OCI-LY3 (cell line): ENCODE results near the gene NIF3L1.
A peak's percentile ranks its signal among the peaks of the same experiment; 100 is the strongest.

Experiments used
- H2AFZ ChIP-seq: fragments of 200-600, 300-600 bp; shearing (Covaris generic); 2 replicates; pipeline ENCODE4 v1.6.0; 2014; ENCODE audit warnings: antibody characterized with exemption, low read depth, low read length
- H3K27ac ChIP-seq: fragments of 200-600, 300-600 bp; sonication (generic); 2 replicates; pipeline ENCODE4 v1.5.1; 2014; ENCODE audit warnings: mild to moderate bottlenecking, low read length, moderate library complexity, mixed read lengths
- H3K27me3 ChIP-seq: fragments of 200-600, 300-600 bp; sonication (generic); 2 replicates; pipeline ENCODE4 v1.6.1; 2014; ENCODE audit warnings: low read depth, low read length, mixed read lengths
- H3K36me3 ChIP-seq: fragments of 200-600, 300-600 bp; sonication (generic); replicated peaks from 2 replicates; pipeline ENCODE3; 2014; ENCODE audit warnings: low read depth, low read length, mixed read lengths
- H3K4me1 ChIP-seq: fragments of 300-600, 200-600 bp; sonication (generic); 2 replicates; pipeline ENCODE4 v1.6.1; 2014; ENCODE audit warnings: low read length, mixed read lengths
- H3K4me2 ChIP-seq: fragments of 200-600, 300-600 bp; sonication (generic); 2 replicates; pipeline ENCODE4 v1.6.1; 2014; ENCODE audit warnings: low read length, mixed read lengths
- H3K4me3 ChIP-seq: fragments of 300-600, 200-600 bp; sonication (generic); 2 replicates; pipeline ENCODE4 v1.5.1; 2014; ENCODE audit warnings: antibody characterized with exemption, mild to moderate bottlenecking, low read length, moderate library complexity
- H3K79me2 ChIP-seq: fragments of 300-600, 200-600 bp; shearing (Covaris generic); 2 replicates; pipeline ENCODE4 v1.6.1; 2014; ENCODE audit warnings: mild to moderate bottlenecking, low read length, mixed read lengths
- H3K9ac ChIP-seq: fragments of 300-600, 200-600 bp; shearing (Covaris generic); 2 replicates; pipeline ENCODE4 v1.6.0; 2014; ENCODE audit warnings: mild to moderate bottlenecking, low read length, moderate library complexity
- H3K9me3 ChIP-seq: fragments of 200-600, 300-600 bp; shearing (Covaris generic); 2 replicates; pipeline ENCODE4 v1.6.1; 2014; ENCODE audit warnings: low read length, mixed read lengths; ENCODE audit not compliant: insufficient read depth
- H4K20me1 ChIP-seq: fragments of 200-600, 300-600 bp; sonication (generic); 2 replicates; pipeline ENCODE4 v1.6.1; 2016; ENCODE audit warnings: low read length, mixed read lengths; ENCODE audit not compliant: insufficient read depth
- CTCF ChIP-seq: fragments of 200-600, 300-600 bp; sonication (generic); IDR thresholded peaks from 2 replicates; pipeline ENCODE4 v1.5.1; 2014; ENCODE audit warnings: antibody characterized with exemption, low read length, low read depth
- EZH2phosphoT487 ChIP-seq: fragments of 200-600 bp; shearing (Covaris generic); IDR thresholded peaks from 2 replicates; pipeline ENCODE4 v1.6.1; 2018; ENCODE audit warnings: antibody characterized with exemption, mixed run types, low read depth

The NIF3L1 gene

GRCh38 chr2:200929334-200930249 lies 40.4 kb downstream of the NIF3L1 start:
- TF ChIP-seq CTCF (no peak), EZH2phosphoT487 (no peak)
- Histone ChIP-seq H3K4me3 (no peak overlapping the region), H3K27me3 (no peaks in the 10 kb centered on the region), H3K4me1 (no peaks in the 10 kb centered on the region), H3K27ac (no peak overlapping the region), H3K4me2 (no peak overlapping the region), H3K9ac (no peak overlapping the region), H3K9me3 (no peaks in the 10 kb centered on the region), H3K79me2 (no peaks in the 10 kb centered on the region), H3K36me3 (peaks cover 16% of the 10 kb centered on the region), H2AFZ (no peak overlapping the region), H4K20me1 (no peaks in the 10 kb centered on the region)

GRCh38 chr2:200930947-200931626 lies 41.9 kb downstream of the NIF3L1 start:
- peaks cover 22% of the 10 kb centered on the region for H3K36me3 ChIP-seq
- no peaks in the 10 kb centered on the region for H3K4me1 ChIP-seq
- no peak overlapping the region for H2AFZ ChIP-seq
- no peak overlapping the region for H3K9ac ChIP-seq
- no peaks in the 10 kb centered on the region for H3K27me3 ChIP-seq
- H4K20me1 ChIP-seq, result no peaks in the 10 kb centered on the region
- no peaks in the 10 kb centered on the region for H3K79me2 ChIP-seq
- H3K9me3 ChIP-seq, result no peaks in the 10 kb centered on the region
- no peak overlapping the region for H3K4me3 ChIP-seq
- TF ChIP-seq CTCF (no peak), EZH2phosphoT487 (no peak)
- no peak overlapping the region for H3K27ac ChIP-seq
- no peak overlapping the region for H3K4me2 ChIP-seq

DNA sequence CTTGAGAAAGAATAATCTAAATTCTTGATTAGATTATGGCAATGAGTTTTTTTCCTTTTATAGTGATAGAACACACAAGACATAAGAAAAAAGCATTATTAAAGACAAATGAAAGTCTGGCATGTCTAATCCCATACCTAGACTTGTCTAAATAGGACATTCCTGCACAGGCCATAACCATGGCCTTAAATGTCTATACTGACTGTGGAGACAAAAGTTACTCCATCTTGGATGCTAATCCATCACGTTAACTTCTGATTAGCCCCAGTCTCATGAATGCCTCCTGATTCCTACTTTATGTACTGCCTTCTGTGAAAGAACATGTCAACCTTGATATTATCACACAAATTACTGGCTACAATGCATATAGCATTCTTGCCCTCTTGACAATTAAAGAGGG lies 50.7 kb downstream of the NIF3L1 start:
- no peak overlapping the region for H3K27ac ChIP-seq
- no peaks in the 10 kb centered on the region for H3K27me3 ChIP-seq
- no peak overlapping the region for H3K4me3 ChIP-seq
- H3K9me3 ChIP-seq, result no peaks in the 10 kb centered on the region
- no peak overlapping the region for H3K9ac ChIP-seq
- TF ChIP-seq EZH2phosphoT487, result no peak
- no peak for TF ChIP-seq CTCF
- peaks cover 45% of the 10 kb centered on the region for H3K36me3 ChIP-seq
- H3K4me1 ChIP-seq, result peaks cover 29% of the 10 kb centered on the region
- H3K4me2 ChIP-seq, result no peak overlapping the region
- no peaks in the 10 kb centered on the region for H4K20me1 ChIP-seq
- no peaks in the 10 kb centered on the region for H3K79me2 ChIP-seq
- H2AFZ ChIP-seq, result no peak overlapping the region

DNA sequence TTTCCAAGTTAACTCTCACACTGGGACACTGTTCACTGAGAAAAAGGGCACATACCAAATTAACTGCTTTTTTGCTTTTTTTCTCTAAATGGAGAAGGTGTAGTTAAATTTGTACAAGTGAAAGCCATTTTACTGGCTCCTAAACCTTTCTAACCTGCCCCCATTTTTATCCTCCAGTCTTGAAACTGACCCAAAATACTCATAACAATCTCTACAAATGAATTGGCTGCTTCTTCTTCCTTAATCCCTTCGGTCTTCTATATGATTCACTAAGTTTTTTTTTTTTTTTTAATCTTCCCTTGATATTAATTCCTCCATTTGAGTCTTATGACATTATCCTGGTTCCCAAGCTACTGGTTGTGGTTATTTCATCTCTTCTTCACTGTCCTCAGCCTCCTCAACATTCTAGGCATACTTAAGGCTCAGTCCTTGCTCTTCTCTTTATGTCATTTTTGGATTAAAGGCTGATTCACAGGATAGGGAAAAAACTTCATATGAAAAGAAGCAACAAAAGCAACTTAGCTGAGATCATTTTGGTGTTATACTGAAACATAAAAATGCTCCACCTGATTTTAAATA lies 54.4 kb downstream of the NIF3L1 start:
- Histone ChIP-seq H3K9me3 (no peaks in the 10 kb centered on the region), H3K27ac (peak overlapping the region; percentile 63), H2AFZ (no peak overlapping the region), H3K4me1 (peaks cover 35% of the 10 kb centered on the region), H3K79me2 (no peaks in the 10 kb centered on the region), H3K4me3 (peak overlapping the region; percentile 0; the same call in 1 of the 2 replicates), H3K9ac (no peak overlapping the region), H3K27me3 (no peaks in the 10 kb centered on the region), H3K36me3 (peaks cover 36% of the 10 kb centered on the region), H4K20me1 (no peaks in the 10 kb centered on the region), H3K4me2 (peak overlapping the region; percentile 54)
- TF ChIP-seq EZH2phosphoT487 (no peak), CTCF (no peak)
